HFF-Myc (cell line): ENCODE data around the gene KLHL29.

Experiments used
- DNase-seq: peaks from one replicate; pipeline ENCODE4 v3.0.0-alpha.2; 2011; ENCODE audit warnings: low read depth; ENCODE audit errors: extremely low read depth
- H3K4me3 ChIP-seq: replicated peaks from 2 replicates; pipeline ENCODE4 v1.5.1; 2011; ENCODE audit warnings: low read depth, mild to moderate bottlenecking, control low read depth, low read length
- TF ChIP-seq, protein P1 (sequence below): IDR thresholded peaks from 2 replicates; pipeline ENCODE4 v1.5.1; 2012; ENCODE audit warnings: mild to moderate bottlenecking, low read depth, low read length, control low read depth; ENCODE audit errors: missing control alignments

KLHL29 gene

GRCh38 chr2:23419171-23420090 lies 34.5 kb downstream of the KLHL29 start:
- TF ChIP-seq, protein P1, sequence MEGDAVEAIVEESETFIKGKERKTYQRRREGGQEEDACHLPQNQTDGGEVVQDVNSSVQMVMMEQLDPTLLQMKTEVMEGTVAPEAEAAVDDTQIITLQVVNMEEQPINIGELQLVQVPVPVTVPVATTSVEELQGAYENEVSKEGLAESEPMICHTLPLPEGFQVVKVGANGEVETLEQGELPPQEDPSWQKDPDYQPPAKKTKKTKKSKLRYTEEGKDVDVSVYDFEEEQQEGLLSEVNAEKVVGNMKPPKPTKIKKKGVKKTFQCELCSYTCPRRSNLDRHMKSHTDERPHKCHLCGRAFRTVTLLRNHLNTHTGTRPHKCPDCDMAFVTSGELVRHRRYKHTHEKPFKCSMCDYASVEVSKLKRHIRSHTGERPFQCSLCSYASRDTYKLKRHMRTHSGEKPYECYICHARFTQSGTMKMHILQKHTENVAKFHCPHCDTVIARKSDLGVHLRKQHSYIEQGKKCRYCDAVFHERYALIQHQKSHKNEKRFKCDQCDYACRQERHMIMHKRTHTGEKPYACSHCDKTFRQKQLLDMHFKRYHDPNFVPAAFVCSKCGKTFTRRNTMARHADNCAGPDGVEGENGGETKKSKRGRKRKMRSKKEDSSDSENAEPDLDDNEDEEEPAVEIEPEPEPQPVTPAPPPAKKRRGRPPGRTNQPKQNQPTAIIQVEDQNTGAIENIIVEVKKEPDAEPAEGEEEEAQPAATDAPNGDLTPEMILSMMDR, result no peak
- no peak overlapping the region for H3K4me3 ChIP-seq
- DNase-seq, result no peak

GRCh38 chr2:23420091-23420839 lies 35.3 kb downstream of the KLHL29 start:
- H3K4me3 ChIP-seq, result no peak overlapping the region
- TF ChIP-seq, protein P1, result no peak
- no peak for DNase-seq

DNA sequence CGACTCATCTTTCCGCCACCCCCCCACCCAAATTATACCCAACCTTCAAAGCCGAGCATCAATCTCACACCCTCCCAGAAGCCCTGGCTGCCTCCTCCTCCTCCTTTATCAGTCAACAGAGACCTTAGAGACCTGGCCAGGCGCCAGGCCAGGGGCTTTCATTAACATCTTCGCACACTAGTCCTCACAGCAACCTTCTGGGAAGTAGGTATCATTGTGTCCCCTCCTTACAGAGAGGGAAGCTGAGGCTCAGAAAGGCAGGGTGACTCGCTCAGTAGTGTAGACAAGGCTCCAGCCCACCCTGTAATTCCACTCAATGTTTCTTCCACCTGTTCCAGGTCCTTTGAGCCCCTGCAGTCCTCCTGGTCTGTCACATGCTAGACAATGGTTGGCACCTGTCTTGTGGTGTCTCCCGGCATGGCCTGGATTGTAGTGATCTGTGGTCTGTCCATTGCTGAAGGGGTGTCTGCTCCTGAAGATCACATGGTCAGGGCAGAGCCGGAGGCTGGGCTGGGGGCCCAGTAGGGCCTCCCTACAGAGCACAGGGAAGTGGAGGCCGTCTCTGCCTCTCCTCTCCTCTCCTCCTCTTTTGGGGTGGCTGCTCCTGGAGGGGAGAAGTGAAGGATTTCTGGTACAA lies 36.0 kb downstream of the KLHL29 start:
- DNase-seq, result no peak
- H3K4me3 ChIP-seq, result no peak overlapping the region
- TF ChIP-seq, protein P1, result no peak

DNA sequence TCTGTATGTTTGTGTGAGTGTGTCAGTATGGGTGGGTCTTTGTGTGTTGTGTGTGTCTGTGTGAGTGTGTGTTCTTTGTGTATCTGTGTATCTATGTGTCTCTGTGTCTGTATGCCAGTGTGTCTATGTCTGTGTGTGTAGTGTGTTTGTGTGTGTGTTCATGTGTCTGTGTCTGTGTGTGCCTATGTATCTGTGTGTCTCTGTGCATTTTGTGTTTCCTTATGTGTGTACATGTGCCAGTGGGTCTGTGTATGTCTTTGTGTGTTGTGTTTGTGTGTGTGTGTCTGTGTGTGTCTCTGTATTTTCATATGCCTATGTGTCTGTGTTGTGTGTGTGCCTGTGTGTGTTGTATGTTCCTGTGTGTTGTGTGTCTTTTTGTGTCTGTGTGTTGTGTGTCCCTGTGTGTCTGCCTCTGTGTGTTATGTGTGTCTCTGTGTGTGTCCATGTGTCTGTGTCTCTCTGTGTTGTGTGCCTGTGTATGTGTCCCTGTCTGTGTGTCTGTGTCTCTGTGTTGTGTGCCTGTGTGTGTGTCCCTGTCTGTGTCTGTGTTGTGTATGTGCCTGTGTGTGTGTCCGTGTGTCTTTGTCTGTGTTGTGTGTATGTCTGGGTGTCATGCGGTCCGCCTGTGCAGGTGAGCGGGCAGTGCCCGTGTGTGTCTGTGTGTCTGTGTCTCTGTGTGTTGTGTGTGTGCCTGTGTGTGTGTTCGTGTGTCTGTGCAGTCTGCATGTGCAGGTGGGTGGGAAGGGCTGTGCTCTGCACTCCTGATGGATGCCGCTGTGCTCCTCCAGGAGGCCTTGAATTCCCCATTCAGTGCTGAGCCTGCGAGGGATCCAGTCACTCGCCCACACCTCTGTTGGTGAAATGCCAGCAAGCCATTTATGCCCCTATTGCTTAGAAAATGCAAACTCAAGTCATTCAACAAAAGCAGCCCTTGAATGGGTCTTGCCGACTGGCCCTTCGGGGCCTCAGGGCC lies 37.4 kb downstream of the KLHL29 start:
- H3K4me3 ChIP-seq, result no peak overlapping the region
- DNase-seq, result no peak
- TF ChIP-seq, protein P1, result no peak

DNA sequence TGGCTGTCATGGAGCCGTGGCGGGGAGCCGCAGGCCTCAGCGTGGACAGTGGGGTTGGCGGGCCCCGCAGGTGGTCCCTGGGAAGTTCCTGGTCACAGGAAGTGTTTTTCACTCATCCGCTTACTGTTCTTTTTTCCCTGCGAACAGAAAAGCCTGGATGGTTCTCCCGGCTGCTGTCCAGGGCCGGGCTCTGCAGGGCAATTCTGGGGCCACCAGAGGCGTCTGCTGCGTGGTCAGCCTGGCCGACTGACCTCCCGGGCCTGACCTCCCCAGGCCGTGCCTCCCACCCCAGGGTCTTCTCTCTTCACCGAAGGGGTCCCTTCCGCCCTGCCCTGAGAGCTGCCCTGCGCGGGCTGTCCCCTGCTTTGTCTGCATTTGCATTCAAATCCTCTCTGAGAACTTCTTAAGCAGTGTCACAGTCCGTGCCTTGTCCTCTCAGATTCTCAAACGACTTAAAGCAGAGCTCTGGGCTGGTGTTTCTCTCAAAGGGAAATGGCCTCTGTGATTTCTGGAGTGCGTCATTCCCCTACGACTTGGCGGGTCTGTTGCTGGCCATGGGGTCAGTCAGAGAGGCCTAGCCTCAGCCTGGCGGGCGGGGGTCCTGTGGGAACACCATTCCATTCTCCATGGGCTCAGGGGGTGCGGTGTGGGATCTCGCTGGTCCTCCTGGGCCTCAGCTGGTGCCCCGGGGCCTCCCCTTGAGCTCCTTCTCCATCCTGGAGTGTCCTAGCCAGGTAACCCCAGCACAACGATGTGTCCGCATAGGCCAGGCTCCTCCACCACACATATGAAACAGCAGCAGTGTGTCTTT lies 38.3 kb downstream of the KLHL29 start:
- TF ChIP-seq, protein P1, result no peak
- no peak for DNase-seq
- no peak overlapping the region for H3K4me3 ChIP-seq
